ENCODE measurements around the gene HNF4A. TPM values are rescaled to one million over a fixed set of nuclear protein-coding genes. Genes with fewer than 3 reads are reported as not detected.

HNF4A gene
- polyA plus RNA-seq, 1 experiment, result not detected

DNA sequence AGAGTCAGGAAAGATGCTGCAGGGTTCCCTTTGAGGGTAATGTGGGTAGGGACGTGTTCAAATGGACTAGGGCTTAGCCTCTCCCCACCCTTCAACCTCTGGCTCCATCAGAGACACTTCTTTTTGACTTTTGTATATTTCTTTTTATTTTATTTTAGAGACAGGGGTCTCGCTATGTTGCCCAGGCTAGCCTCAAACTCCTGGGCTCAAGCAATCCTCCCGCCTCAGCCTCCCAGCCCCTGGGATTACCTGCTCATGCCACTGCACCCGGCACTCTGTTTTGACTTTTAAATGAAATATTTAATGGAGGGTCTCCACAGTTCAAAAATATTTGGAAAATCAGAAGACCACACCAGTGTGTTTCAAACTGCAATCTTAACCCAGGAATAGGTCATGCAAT, 8.6 kb downstream of the HNF4A start:
- Histone ChIP-seq H3K27ac (ENCODE audit: low read depth, low read length) (no peak overlapping the region), H3K4me3 (ENCODE audit: low read depth, low read length) (no peak overlapping the region), H3K9me3 (ENCODE audit: control insufficient read depth, insufficient read depth, low read length) (no peaks in the 10 kb centered on the region), H3K27me3 (ENCODE audit: control insufficient read depth, insufficient read depth, low read length) (peaks cover 3% of the 10 kb centered on the region)
- ChIA-PET CTCF (no interaction called here), POLR2A (no interaction called here)
- TF ChIP-seq, protein P1, sequence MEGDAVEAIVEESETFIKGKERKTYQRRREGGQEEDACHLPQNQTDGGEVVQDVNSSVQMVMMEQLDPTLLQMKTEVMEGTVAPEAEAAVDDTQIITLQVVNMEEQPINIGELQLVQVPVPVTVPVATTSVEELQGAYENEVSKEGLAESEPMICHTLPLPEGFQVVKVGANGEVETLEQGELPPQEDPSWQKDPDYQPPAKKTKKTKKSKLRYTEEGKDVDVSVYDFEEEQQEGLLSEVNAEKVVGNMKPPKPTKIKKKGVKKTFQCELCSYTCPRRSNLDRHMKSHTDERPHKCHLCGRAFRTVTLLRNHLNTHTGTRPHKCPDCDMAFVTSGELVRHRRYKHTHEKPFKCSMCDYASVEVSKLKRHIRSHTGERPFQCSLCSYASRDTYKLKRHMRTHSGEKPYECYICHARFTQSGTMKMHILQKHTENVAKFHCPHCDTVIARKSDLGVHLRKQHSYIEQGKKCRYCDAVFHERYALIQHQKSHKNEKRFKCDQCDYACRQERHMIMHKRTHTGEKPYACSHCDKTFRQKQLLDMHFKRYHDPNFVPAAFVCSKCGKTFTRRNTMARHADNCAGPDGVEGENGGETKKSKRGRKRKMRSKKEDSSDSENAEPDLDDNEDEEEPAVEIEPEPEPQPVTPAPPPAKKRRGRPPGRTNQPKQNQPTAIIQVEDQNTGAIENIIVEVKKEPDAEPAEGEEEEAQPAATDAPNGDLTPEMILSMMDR (IDR thresholded peaks at IDR 0.05; ENCODE audit: low read depth, low read length), result no peak
- DNase-seq (ENCODE audit: low read depth, low spot score), result no peak

DNA sequence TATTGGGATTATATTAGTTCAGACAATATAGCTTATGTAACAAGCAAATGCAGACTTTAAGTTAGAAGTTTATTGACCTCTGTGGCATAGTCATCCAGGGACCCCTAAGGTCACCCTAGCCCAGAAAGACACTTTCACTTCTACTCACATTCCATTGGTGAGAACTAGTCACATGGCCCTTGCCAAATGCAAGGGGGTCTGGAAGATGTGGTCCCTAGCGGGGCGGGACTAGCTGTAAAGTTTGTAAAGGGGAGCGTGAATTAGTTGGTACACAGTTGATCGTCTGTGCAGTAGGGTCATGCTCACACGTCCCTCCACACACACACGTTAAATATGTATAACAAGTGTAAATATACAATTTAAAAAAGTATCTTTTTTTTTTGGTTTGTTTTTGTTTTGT, 9.3 kb downstream of the HNF4A start:
- no peak for DNase-seq (ENCODE audit: low read depth, low spot score)
- Histone ChIP-seq H3K27ac (ENCODE audit: low read depth, low read length) (no peak overlapping the region), H3K9me3 (ENCODE audit: control insufficient read depth, insufficient read depth, low read length) (no peaks in the 10 kb centered on the region), H3K27me3 (ENCODE audit: control insufficient read depth, insufficient read depth, low read length) (peaks cover 3% of the 10 kb centered on the region), H3K4me3 (ENCODE audit: low read depth, low read length) (no peak overlapping the region)
- CTCF ChIA-PET, result no interaction called here
- POLR2A ChIA-PET, result no interaction called here
- TF ChIP-seq, protein P1 (IDR thresholded peaks at IDR 0.05; ENCODE audit: low read depth, low read length), result no peak

- H3K27me3 ChIP-seq (ENCODE audit: control insufficient read depth, insufficient read depth, low read length), result no peaks in the 10 kb centered on the region
- POLR2A ChIA-PET, result no interaction called here
- no peak overlapping the region for H3K27ac ChIP-seq (ENCODE audit: low read depth, low read length)
- CTCF ChIA-PET, result interaction anchor here (0.6 to 0.9 kb wide), 2 partner anchors 17 to 349 kb away, joined by 5 to 6 read pairs; no protein-coding TSS in a partner anchor
- no peak for DNase-seq (ENCODE audit: low read depth, low spot score)
- H3K9me3 ChIP-seq (ENCODE audit: control insufficient read depth, insufficient read depth, low read length), result no peaks in the 10 kb centered on the region
- H3K4me3 ChIP-seq (ENCODE audit: low read depth, low read length), result no peak overlapping the region
- TF ChIP-seq, protein P1 (IDR thresholded peaks at IDR 0.05; ENCODE audit: low read depth, low read length), result no peak
Observed at GRCh38 chr20:44367746-44368145, 12.2 kb downstream of the HNF4A start.

DNA sequence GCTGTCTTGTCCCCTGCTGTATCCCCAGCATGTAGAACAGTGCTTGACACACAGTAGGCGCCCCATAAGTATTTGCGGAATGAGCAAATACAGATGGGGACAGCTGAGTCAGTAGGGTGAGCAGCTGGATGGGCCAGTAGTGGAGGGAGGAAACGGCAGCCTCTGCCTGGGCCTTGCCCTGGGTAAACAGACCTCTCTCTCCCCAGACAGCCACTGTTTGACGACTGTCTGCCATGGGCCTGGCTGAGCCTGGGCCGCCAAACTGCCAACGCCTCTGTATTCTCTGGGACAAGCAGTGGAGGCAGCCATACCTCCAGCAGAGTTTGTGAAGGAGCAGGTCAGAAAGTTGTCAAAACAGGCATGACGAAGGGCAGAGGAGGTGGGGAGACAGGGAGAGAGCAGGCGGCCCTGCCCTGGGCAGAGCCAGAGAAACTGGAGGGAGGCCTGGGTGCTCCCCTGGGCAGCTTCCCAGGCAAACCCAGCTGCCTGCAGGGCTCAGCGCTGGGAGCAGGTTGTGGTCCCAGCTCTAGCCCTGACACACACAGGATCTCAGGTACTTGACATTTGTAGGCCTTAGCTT, 15.2 kb downstream of the HNF4A start:
- DNase-seq (ENCODE audit: low read depth, low spot score), result no peak
- Histone ChIP-seq H3K27ac (ENCODE audit: low read depth, low read length) (no peak overlapping the region), H3K27me3 (ENCODE audit: control insufficient read depth, insufficient read depth, low read length) (peaks cover 4% of the 10 kb centered on the region), H3K9me3 (ENCODE audit: control insufficient read depth, insufficient read depth, low read length) (no peaks in the 10 kb centered on the region), H3K4me3 (ENCODE audit: low read depth, low read length) (no peak overlapping the region)
- POLR2A ChIA-PET, result no interaction called here
- CTCF ChIA-PET, result no interaction called here
- TF ChIP-seq, protein P1 (IDR thresholded peaks at IDR 0.05; ENCODE audit: low read depth, low read length), result no peak

DNA sequence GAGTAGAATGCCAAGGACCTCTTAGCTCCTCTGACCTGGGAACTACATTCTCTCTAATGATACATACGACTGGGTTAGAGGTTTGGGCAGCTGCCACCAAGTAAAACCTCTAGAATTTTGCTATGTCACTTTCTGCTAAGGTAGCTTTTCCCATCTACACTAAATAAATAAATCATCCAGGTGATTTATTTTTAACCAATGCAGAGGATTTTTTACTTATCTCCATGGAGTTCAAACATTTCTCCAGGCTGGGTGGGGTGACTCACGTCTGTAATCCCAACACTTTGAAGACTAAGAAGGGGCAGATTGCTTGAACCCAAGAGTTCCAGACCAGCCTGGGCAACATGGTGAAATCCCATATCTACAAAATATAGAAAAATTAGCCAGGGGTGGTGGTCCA, 27.1 kb downstream of the HNF4A start:
- no peak overlapping the region for H3K27ac ChIP-seq (ENCODE audit: low read depth, low read length)
- ChIA-PET POLR2A (no interaction called here), CTCF (interaction anchor here (0.7 to 5.5 kb wide), 7 partner anchors 13 to 608 kb away, joined by 3 to 64 read pairs (median 21); no protein-coding TSS in a partner anchor)
- TF ChIP-seq, protein P1 (IDR thresholded peaks at IDR 0.05; ENCODE audit: low read depth, low read length), result no peak
- no peak for DNase-seq (ENCODE audit: low read depth, low spot score)
- H3K9me3 ChIP-seq (ENCODE audit: control insufficient read depth, insufficient read depth, low read length), result no peaks in the 10 kb centered on the region
- H3K4me3 ChIP-seq (ENCODE audit: low read depth, low read length), result no peak overlapping the region
- no peaks in the 10 kb centered on the region for H3K27me3 ChIP-seq (ENCODE audit: control insufficient read depth, insufficient read depth, low read length)

All from AG04450 (cell line).